Articular chondrocyte of knee joint (primary cell): ENCODE data around the gene ARHGEF40. TPM values are rescaled to one million over a fixed set of nuclear protein-coding genes. Genes with fewer than 3 reads are reported as not detected.

Experiments used
- small RNA-seq: library from RNA; depleted of rRNA; stranded (forward); fragments of <200 nt; gene quantifications from one replicate; pipeline ENCODE3, GENCODE V24; 2012
- total RNA-seq: library from RNA; depleted of rRNA; stranded (reverse); fragments of >200 nt; gene quantifications from 2 replicates; pipeline ENCODE4 v1.2.3, GENCODE V29; 2012

Gene ARHGEF40
- 30.7 and 41.3 TPM in 2 replicates for total RNA-seq

GRCh38 chr14:21070083-21070609 is at the start of gene ARHGEF40:
Gene ARHGEF40 (plus strand): TSS chr14:21070304. CDS start chr14:21070397, 93 bp downstream.

GRCh38 chr14:21024585-21025370 is 45.3 kb upstream of the ARHGEF40 start, which contains the start of gene NDRG2:
Gene NDRG2 (minus strand): TSS chr14:21025061. CDS start chr14:21023315, 1,746 bp downstream.

DNA sequence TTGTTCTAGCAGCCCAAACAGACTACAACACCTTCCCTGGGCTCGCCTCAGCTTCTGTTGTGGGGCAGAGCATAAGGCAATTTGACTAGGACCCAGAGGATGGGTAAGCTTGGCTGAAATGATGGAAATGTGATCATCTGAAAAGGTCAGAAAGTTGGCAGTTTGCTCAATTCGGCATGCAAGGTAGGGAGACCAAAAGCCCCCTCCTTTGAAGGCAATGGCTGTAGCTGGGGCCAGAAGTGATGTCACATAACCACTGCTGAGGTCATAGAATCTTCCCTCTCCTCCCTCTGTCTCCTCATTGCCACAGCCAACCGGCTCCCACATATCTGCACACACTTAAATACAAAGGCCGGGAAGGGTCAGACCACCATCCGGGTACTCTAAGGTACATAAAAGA is 40.2 kb upstream of the ARHGEF40 start, which contains the start of gene TPPP2:
TSS of gene TPPP2 (plus strand) at position 301 of the 400 bp plus-strand sequence. CDS start 365 bp downstream, outside the sequence.

GRCh38 chr14:21034707-21035106 is 35.4 kb upstream of the ARHGEF40 start, which contains the start of gene RNASE13:
Gene RNASE13 (minus strand): TSS chr14:21034807. CDS start chr14:21034288, 519 bp downstream.

GRCh38 chr14:21041676-21042433 is 28.2 kb upstream of the ARHGEF40 start, which contains the start of gene RNASE7:
Gene RNASE7 (plus strand): TSS chr14:21042362. CDS start chr14:21042993, 631 bp downstream.

GRCh38 chr14:21057803-21058675 is 12.1 kb upstream of the ARHGEF40 start, which contains the start of gene RNASE8:
Gene RNASE8 (plus strand): TSS chr14:21057822. CDS start chr14:21057893, 71 bp downstream.

GRCh38 chr14:21098076-21098891 is 28.2 kb downstream of the ARHGEF40 start, which contains the start of gene ZNF219:
Gene ZNF219 (minus strand): TSS chr14:21098655. CDS start chr14:21093591, 5,064 bp downstream.

DNA sequence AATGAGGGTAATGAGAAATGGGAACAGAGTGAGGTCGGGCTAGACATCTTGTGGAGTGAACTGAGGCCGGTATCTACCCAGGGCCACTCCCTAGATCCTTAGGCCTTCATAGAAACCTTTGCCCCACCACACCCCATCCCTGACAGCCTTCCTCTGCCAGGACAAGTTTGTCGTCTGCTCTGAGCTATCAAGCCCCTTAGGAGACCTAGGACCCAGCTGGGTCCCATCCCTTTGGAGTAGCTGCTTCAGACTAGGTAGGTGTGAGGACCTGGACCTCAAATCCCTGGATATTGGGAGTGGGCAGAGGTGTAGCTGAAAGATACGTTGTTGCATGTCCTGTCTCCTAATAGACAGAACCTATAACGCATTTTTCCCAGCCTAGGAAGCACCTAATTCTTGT is 30.8 kb downstream of the ARHGEF40 start, which contains the start of gene TMEM253:
TSS of gene TMEM253 (plus strand) at position 136 of the 400 bp plus-strand sequence. CDS start 278 bp downstream, outside the sequence.

Small RNA genes lying within 50 kb of the gene (small RNA-seq; reads per million reads assigned to genes)
- gene RNU6-252P, result not detected

Other genes with a start within 250 kb of the ARHGEF40 start
- gene RNASE3, start 178.9 kb upstream of the ARHGEF40 start, total RNA-seq, result not detected in 2 replicates
- not detected in 2 replicates for gene RNASE2, start 114.8 kb upstream of the ARHGEF40 start, total RNA-seq
- 37.6 and 43.8 TPM in 2 replicates for gene METTL17, start 80.3 kb upstream of the ARHGEF40 start, total RNA-seq
- 0.11 and 0.52 TPM in 2 replicates for gene SLC39A2, start 71.0 kb upstream of the ARHGEF40 start, total RNA-seq
- gene NDRG2, start 45.2 kb upstream of the ARHGEF40 start, total RNA-seq, result 0.22 and 1.7 TPM in 2 replicates
- not detected in 2 replicates for gene TPPP2, start 40.1 kb upstream of the ARHGEF40 start, total RNA-seq
- not detected in 2 replicates for gene RNASE13, start 35.5 kb upstream of the ARHGEF40 start, total RNA-seq
- gene RNASE7, start 27.9 kb upstream of the ARHGEF40 start, total RNA-seq, result not detected in 2 replicates
- not detected in 2 replicates for gene RNASE8, start 12.5 kb upstream of the ARHGEF40 start, total RNA-seq
- 9.2 and 10.5 TPM in 2 replicates for gene ZNF219, start 28.4 kb downstream of the ARHGEF40 start, total RNA-seq
- gene TMEM253, start 30.8 kb downstream of the ARHGEF40 start, total RNA-seq, result 0.32 TPM in 1 of 2 replicates, not detected in the other
- not detected in 2 replicates for gene OR5AU1, start 85.8 kb downstream of the ARHGEF40 start, total RNA-seq
- 479 and 643 TPM in 2 replicates for gene HNRNPC, start 199.1 kb downstream of the ARHGEF40 start, total RNA-seq
- not detected in 2 replicates for gene RPGRIP1, start 209.8 kb downstream of the ARHGEF40 start, total RNA-seq